ENCODE results near the gene NAALADL2. TPM values are rescaled to one million over a fixed set of nuclear protein-coding genes. Genes with fewer than 3 reads are reported as not detected.

Gene NAALADL2
- total and polyA plus RNA-seq, 2 donors (not counting 3 experiments of a cell fraction or from before 2014, with no cell fraction given), result 1.1 to 4.0 TPM

- no peaks in the 10 kb centered on the region for H3K36me3 ChIP-seq (ENCODE audit: control insufficient read depth in 2 of 2, extremely low read depth in 1 of 2, insufficient read depth in 2 of 2, low read length in 2 of 2)
- intact Hi-C loops (cut with micrococcal nuclease), result no loop called here
- no peaks in the 10 kb centered on the region for H3K4me1 ChIP-seq (ENCODE audit: control insufficient read depth, extremely low read depth, insufficient read depth, low read length)
- TF ChIP-seq GATA2 (IDR thresholded peaks at IDR 0.05; ENCODE audit: insufficient read depth, insufficient read length, low read depth, low read length) (no peak), FOS (IDR thresholded peaks at IDR 0.05; ENCODE audit: borderline replicate concordance, insufficient read depth, low read length) (no peak), JUN (IDR thresholded peaks at IDR 0.05; ENCODE audit: borderline replicate concordance, insufficient read depth, insufficient read length, low read depth) (no peak), CTCF (IDR thresholded peaks at IDR 0.05; ENCODE audit: extremely low read depth in 1 of 2, insufficient read depth in 1 of 2, low read depth in 1 of 2, low read length in 2 of 2) (no peak), MAX (IDR thresholded peaks at IDR 0.05; ENCODE audit: insufficient read depth, insufficient read length) (no peak), EZH2 (IDR thresholded peaks at IDR 0.05; ENCODE audit: borderline replicate concordance, low read depth, low read length, severe bottlenecking) (no peak), POLR2A (IDR thresholded peaks at IDR 0.05; ENCODE audit: low read depth, low read length) (no peak)
- H3K27ac ChIP-seq (ENCODE audit: insufficient read depth, low read depth, low read length), result no peak overlapping the region
- ChIA-PET POLR2A (no interaction called here), CTCF (no interaction called here)
- H2AFZ ChIP-seq (ENCODE audit: low read depth, low read length), result no peak overlapping the region
- no peaks in the 10 kb centered on the region for H4K20me1 ChIP-seq (replicated peaks; ENCODE audit: control insufficient read depth, extremely low read depth, insufficient read depth, low read length)
- H3K9ac ChIP-seq (replicated peaks; ENCODE audit: extremely low read depth, insufficient read depth, low read length), result no peak overlapping the region
- no peaks in the 10 kb centered on the region for H3K9me3 ChIP-seq (replicated peaks; ENCODE audit: control insufficient read depth, insufficient read depth, low read length)
- dilution Hi-C loops (cut with MboI; ENCODE audit: extremely low pct_ligation_motif_present, low sequenced_read_pairs), result no loop called here
- H3K4me3 ChIP-seq (replicated peaks in 1 of 3; ENCODE audit: insufficient read depth in 1 of 3, low read depth in 1 of 3, low read length in 3 of 3), result no peak overlapping the region
- FAIRE-seq (no peak), DNase-seq (ENCODE audit: low read depth, low spot score) (no peak)
- BruUV-seq (replicated peaks), result no TSS peak
- no peaks in the 10 kb centered on the region for H3K27me3 ChIP-seq (ENCODE audit: control insufficient read depth in 2 of 2, insufficient read depth in 2 of 2, low read length in 2 of 2)
- H3K4me2 ChIP-seq (ENCODE audit: insufficient read depth, low read length), result no peak overlapping the region
- H3K9me1 ChIP-seq (replicated peaks; ENCODE audit: control insufficient read depth, extremely low read depth, insufficient read depth, low read length), result no peaks in the 10 kb centered on the region
- H3K79me2 ChIP-seq (ENCODE audit: control insufficient read depth, insufficient read depth, low read length), result no peaks in the 10 kb centered on the region
These were observed 420.8 kb downstream of the NAALADL2 start for GRCh38 chr3:175279911-175280310.

Data from endothelial cell of umbilical vein (primary cell).